GM18858 (cell line): ENCODE data around the gene DLG2.
"Not testable (repeated sequence)": the region's sequence is repeated elsewhere in the genome, so short reads cannot be mapped to it uniquely, and the experiment has no call there.

Experiments
- ATAC-seq: cut with Tn5 transposase; IDR thresholded peaks from one replicate; pipeline ENCODE4 v1.9.1; 2021; ENCODE audit not compliant: unreplicated experiment

The DLG2 gene

GRCh38 chr11:83464160-83464944, 2162.8 kb downstream of the DLG2 start:
- ATAC-seq, result no peak

- ATAC-seq, result no peak
These were observed 2167.3 kb downstream of the DLG2 start for GRCh38 chr11:83459798-83460197.

- ATAC-seq, result no peak
These were observed 2170.6 kb downstream of the DLG2 start for GRCh38 chr11:83456566-83456965.

- ATAC-seq, result no peak
These were observed 2171.1 kb downstream of the DLG2 start for GRCh38 chr11:83456075-83456474.

GRCh38 chr11:83455356-83455755, 2171.8 kb downstream of the DLG2 start:
- ATAC-seq, result no peak

- no peak for ATAC-seq
These were observed 2172.5 kb downstream of the DLG2 start for GRCh38 chr11:83454674-83455073.

GRCh38 chr11:83449338-83449913, 2177.7 kb downstream of the DLG2 start:
- peak; percentile 71 for ATAC-seq

- ATAC-seq, result no peak
These were observed 2178.5 kb downstream of the DLG2 start for GRCh38 chr11:83448686-83449085.

GRCh38 chr11:83443880-83444279, 2183.3 kb downstream of the DLG2 start:
- not testable (repeated sequence) for ATAC-seq

- no peak for ATAC-seq
These were observed 2185.5 kb downstream of the DLG2 start for GRCh38 chr11:83441601-83442000.

- no peak for ATAC-seq
These were observed 2186.0 kb downstream of the DLG2 start for GRCh38 chr11:83441171-83441570.

GRCh38 chr11:83438438-83438837, 2188.7 kb downstream of the DLG2 start:
- no peak for ATAC-seq

GRCh38 chr11:83437939-83438338, 2189.2 kb downstream of the DLG2 start:
- ATAC-seq, result no peak

- ATAC-seq, result no peak
These were observed 2190.3 kb downstream of the DLG2 start for GRCh38 chr11:83436855-83437254.

- not testable (repeated sequence) for ATAC-seq
These were observed 2192.3 kb downstream of the DLG2 start for GRCh38 chr11:83434812-83435211.

- ATAC-seq, result no peak
These were observed 2199.2 kb downstream of the DLG2 start for GRCh38 chr11:83427943-83428342.

GRCh38 chr11:83427501-83427900, 2199.6 kb downstream of the DLG2 start:
- no peak for ATAC-seq

- no peak for ATAC-seq
These were observed 2202.0 kb downstream of the DLG2 start for GRCh38 chr11:83425137-83425466.

GRCh38 chr11:83424376-83425136, 2202.6 kb downstream of the DLG2 start:
- no peak for ATAC-seq

GRCh38 chr11:83422641-83423040, 2204.5 kb downstream of the DLG2 start:
- ATAC-seq, result not testable (repeated sequence)

- no peak for ATAC-seq
These were observed 2216.3 kb downstream of the DLG2 start for GRCh38 chr11:83410605-83411565.
